Activated T-cell treated with anti-CD3 and anti-CD28 coated beads for 24 hours (primary cell): Measurements from ENCODE around the gene MXD4.

ENCODE experiments used
- DNase-seq: peaks from one replicate; pipeline ENCODE4 v3.0.0-alpha.2; 2020; ENCODE audit warnings: low read depth

MXD4 gene

GRCh38 chr4:2261853-2262144, at the start of gene MXD4:
Gene MXD4, minus strand, starts transcription at chr4:2262109. Its CDS starts 129 bp downstream, at chr4:2261980.
- no peak for DNase-seq

- no peak for DNase-seq
Measured at GRCh38 chr4:2306773-2307410, 45.0 kb upstream of the MXD4 start.

- DNase-seq = no peak
Measured at GRCh38 chr4:2305766-2306501, 44.0 kb upstream of the MXD4 start.

GRCh38 chr4:2304877-2305561, 43.1 kb upstream of the MXD4 start:
- DNase-seq = no peak

- no peak for DNase-seq
Measured at GRCh38 chr4:2304321-2304876, 42.5 kb upstream of the MXD4 start.

- DNase-seq = no peak
Measured at GRCh38 chr4:2303686-2304320, 41.9 kb upstream of the MXD4 start.

- no peak for DNase-seq
Measured at GRCh38 chr4:2303121-2303685, 41.3 kb upstream of the MXD4 start.

GRCh38 chr4:2302387-2303119, 40.6 kb upstream of the MXD4 start:
- DNase-seq = no peak

GRCh38 chr4:2301806-2302205, 39.9 kb upstream of the MXD4 start:
- no peak for DNase-seq

GRCh38 chr4:2301225-2301642, 39.3 kb upstream of the MXD4 start:
- no peak for DNase-seq

- DNase-seq = no peak
Measured at GRCh38 chr4:2300431-2301224, 38.7 kb upstream of the MXD4 start.

GRCh38 chr4:2299794-2300193, 37.9 kb upstream of the MXD4 start:
- DNase-seq = no peak

GRCh38 chr4:2298532-2298991, 36.7 kb upstream of the MXD4 start:
- no peak for DNase-seq

GRCh38 chr4:2297606-2298531, 36.0 kb upstream of the MXD4 start:
- no peak for DNase-seq

GRCh38 chr4:2296631-2297601, 35.0 kb upstream of the MXD4 start:
- DNase-seq = no peak

GRCh38 chr4:2295900-2296442, 34.1 kb upstream of the MXD4 start:
- DNase-seq = no peak

GRCh38 chr4:2295500-2295899, 33.6 kb upstream of the MXD4 start:
- no peak for DNase-seq

- DNase-seq = no peak
Measured at GRCh38 chr4:2292646-2293108, 30.8 kb upstream of the MXD4 start.
